ENCODE results near the gene NPIPB2. TPM values are rescaled to one million over a fixed set of nuclear protein-coding genes. Genes with fewer than 3 reads are reported as not detected.

Gene NPIPB2
- total RNA-seq, 1 donor, result 2.2 TPM

Small RNA genes lying within 50 kb of the gene (small RNA-seq; reads per million reads assigned to genes)
- not detected for gene AC007216.5
- gene COX6CP1, result not detected
- gene UBL5P4, result not detected

Other genes starting within 250 kb of the NPIPB2 start
- 27.1 and 30.2 TPM in 2 replicates for gene TXNDC11, start 199.2 kb downstream of the NPIPB2 start, total RNA-seq
- 39.0 and 59.2 TPM in 2 replicates for gene ZC3H7A, start 144.8 kb downstream of the NPIPB2 start, total RNA-seq
- 57.7 and 117 TPM in 2 replicates for gene RSL1D1, start 90.5 kb downstream of the NPIPB2 start, total RNA-seq
- 104 and 170 TPM in 2 replicates for gene GSPT1, start 26.1 kb downstream of the NPIPB2 start, total RNA-seq
- not detected in 2 replicates for gene TNFRSF17, start 23.2 kb upstream of the NPIPB2 start, total RNA-seq
- 21.6 and 24.2 TPM in 2 replicates for gene SNX29, start 34.7 kb upstream of the NPIPB2 start, total RNA-seq